ENCODE measurements around the gene CPEB4. TPM values are rescaled to one million over a fixed set of nuclear protein-coding genes. Genes with fewer than 3 reads are reported as not detected.
A peak's percentile ranks its signal among the peaks of the same experiment; 100 is the strongest.

The CPEB4 gene
- total RNA-seq, 1 experiment from 2014 or later: 8.3 TPM

DNA sequence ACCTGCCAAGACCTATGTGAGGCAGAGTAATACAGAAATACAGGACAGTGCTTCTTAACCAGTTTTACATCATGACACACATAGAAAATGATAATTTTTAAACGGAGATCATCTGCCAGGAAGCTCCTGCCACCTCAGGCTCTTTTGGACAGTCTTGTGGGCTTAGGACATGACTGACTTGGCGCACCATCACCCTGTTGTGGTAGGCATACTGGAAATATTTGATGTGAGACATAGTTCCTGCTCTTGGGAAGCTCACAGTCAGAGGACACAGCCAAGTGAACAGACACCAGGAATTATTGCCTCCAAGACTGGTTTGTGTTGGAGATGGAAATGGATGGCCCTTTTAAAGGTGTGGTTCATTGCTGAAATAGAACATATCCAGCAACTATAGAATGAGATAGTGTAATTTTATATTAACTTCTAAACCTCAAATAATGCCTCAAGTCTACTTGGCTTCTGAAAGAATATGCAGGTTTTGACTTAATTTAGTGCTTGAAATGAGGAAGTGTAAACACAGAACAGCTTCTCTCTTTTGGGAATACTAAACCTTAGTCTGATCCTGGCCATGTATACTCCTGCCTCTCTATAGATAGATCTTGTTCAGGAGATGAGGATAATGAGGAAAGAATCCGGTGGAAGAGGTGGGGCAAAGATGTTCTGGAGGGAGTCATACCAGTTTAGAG, 19.7 kb downstream of the CPEB4 start:
- Histone ChIP-seq H3K36me3 (replicated peaks; ENCODE audit: control insufficient read depth, insufficient read depth, low read length) (no peaks in the 10 kb centered on the region), H3K4me3 (ENCODE audit: insufficient read depth, low read depth, low read length) (no peak overlapping the region), H3K27me3 (ENCODE audit: control insufficient read depth, insufficient read depth, low read length) (no peaks in the 10 kb centered on the region)
- no peak for DNase-seq

DNA sequence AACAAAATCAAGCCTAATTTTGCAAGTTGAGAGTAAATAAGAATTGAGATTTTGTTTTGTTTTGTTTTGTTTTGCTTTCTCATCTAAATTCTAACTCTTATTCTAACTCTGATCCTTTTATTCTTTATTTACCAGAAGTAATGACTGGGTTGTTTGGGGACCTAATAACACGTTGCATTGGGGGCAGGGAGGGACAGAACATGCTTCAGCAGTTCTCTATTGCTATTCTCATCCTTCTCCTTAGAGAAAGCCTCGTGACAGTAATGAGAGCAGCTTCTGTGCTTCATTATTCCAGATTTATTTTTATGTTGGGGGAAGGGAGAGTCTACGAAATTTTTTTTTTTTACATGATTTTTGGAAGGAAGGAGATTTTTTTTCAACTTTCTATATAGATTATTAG, 21.1 kb downstream of the CPEB4 start:
- no peak for DNase-seq
- H3K36me3 ChIP-seq (replicated peaks; ENCODE audit: control insufficient read depth, insufficient read depth, low read length): no peaks in the 10 kb centered on the region
- H3K4me3 ChIP-seq (ENCODE audit: insufficient read depth, low read depth, low read length): no peak overlapping the region
- no peaks in the 10 kb centered on the region for H3K27me3 ChIP-seq (ENCODE audit: control insufficient read depth, insufficient read depth, low read length)

DNA sequence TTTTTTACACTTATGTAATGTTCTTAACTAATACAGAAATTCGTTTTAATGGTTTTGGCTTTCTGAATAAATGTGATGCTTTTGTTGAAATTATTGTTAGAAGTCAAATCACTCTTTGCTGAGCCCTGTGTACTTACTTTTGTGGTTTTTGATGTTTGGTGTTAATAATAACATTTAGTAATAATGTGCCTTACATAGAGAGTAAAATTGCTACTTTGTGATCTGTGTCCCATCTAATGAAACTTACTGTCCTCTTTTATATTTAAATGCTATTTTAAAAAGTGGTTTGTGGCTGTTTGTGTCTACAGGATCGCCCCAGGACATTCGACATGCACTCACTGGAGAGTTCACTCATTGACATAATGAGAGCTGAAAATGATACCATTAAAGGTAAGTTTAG, 22.1 kb downstream of the CPEB4 start:
- H3K36me3 ChIP-seq (replicated peaks; ENCODE audit: control insufficient read depth, insufficient read depth, low read length): no peaks in the 10 kb centered on the region
- DNase-seq: no peak
- no peaks in the 10 kb centered on the region for H3K27me3 ChIP-seq (ENCODE audit: control insufficient read depth, insufficient read depth, low read length)
- H3K4me3 ChIP-seq (ENCODE audit: insufficient read depth, low read depth, low read length): no peak overlapping the region

DNA sequence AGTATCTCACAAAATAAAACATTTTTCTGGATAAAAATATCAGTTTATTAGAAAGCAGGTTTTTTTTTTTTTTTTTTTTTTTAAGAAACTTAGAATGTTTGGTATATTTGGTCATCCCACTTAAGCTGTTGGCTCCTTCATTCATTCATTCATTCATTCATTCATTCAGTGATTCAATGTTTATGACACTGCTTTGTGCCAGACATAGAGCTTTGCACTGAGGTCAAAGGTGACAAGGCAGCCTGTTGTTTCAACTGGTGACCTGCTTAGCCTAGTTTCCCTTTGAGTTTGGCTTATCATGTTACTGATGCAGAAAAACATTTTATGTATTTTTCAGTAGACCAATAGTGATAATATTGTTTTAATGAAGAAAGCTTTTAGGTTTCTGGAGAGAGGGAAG, 23.5 kb downstream of the CPEB4 start:
- Histone ChIP-seq H3K27me3 (ENCODE audit: control insufficient read depth, insufficient read depth, low read length) (no peaks in the 10 kb centered on the region), H3K4me3 (ENCODE audit: insufficient read depth, low read depth, low read length) (no peak overlapping the region), H3K36me3 (replicated peaks; ENCODE audit: control insufficient read depth, insufficient read depth, low read length) (no peaks in the 10 kb centered on the region)
- DNase-seq: no peak

DNA sequence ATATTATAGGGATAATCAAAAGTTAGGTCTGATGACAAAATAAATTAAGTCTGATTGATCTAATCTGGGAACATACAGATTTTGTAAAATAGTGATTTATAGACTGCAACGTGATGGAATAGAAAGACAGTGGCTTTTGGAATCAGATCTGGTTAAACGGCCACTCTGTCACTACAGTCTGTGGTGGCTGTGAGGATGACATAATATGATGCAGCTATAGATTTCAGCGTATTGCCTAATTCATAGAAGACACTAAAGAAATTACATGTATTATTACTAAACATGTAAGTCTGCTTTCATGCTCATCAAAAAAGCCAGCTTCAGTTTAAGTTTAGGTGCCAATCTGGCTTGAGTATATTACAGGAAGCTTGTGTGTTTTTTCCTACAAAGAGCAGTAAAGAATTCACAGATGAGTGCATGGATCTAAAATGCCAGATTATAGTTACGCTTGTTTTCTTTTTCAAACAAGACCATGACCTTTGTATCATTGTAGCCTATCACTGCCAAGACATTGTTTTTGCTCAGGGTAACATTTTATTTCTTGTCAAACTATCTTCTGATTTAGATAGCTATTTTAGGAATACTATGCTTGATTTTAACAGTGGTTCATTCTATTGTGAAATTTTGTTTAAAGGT, 25.7 kb downstream of the CPEB4 start:
- no peak overlapping the region for H3K4me3 ChIP-seq (ENCODE audit: insufficient read depth, low read depth, low read length)
- no peak for DNase-seq
- no peaks in the 10 kb centered on the region for H3K36me3 ChIP-seq (replicated peaks; ENCODE audit: control insufficient read depth, insufficient read depth, low read length)
- no peaks in the 10 kb centered on the region for H3K27me3 ChIP-seq (ENCODE audit: control insufficient read depth, insufficient read depth, low read length)

DNA sequence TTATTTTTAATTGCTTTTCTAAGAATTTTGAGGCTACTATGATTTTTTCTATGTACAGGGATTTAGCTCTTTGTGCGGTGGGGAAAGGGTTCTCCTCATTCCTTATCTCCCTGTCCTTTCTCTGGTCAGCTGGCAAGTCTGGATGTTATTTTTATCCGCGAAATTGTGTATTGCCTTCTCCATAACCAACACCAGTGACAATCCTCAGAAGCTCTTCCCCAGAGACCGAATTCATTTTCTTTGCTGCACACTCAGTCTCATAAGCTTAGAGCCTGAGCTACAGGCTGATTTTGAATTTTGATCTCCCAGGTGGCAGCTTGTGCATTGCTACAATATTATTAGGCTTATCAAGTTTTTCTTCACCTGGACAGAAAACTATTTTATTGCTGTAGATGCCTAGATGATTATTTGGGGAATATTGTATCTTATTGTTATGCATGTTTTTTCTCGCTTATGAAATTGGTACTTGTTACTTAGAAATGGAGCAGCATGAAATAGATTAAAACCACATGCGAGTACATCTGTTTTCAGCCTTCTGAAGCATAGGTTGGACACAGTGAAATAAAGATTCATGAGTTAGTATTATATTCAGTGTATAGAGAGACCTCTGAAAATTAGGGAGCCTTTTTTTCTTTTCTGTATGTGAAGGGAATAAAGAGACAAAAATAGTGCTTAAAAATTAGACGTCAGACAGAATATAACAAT, 27.3 kb downstream of the CPEB4 start:
- Histone ChIP-seq H3K27me3 (ENCODE audit: control insufficient read depth, insufficient read depth, low read length) (no peaks in the 10 kb centered on the region), H3K36me3 (replicated peaks; ENCODE audit: control insufficient read depth, insufficient read depth, low read length) (no peaks in the 10 kb centered on the region), H3K4me3 (ENCODE audit: insufficient read depth, low read depth, low read length) (no peak overlapping the region)
- DNase-seq: no peak

DNA sequence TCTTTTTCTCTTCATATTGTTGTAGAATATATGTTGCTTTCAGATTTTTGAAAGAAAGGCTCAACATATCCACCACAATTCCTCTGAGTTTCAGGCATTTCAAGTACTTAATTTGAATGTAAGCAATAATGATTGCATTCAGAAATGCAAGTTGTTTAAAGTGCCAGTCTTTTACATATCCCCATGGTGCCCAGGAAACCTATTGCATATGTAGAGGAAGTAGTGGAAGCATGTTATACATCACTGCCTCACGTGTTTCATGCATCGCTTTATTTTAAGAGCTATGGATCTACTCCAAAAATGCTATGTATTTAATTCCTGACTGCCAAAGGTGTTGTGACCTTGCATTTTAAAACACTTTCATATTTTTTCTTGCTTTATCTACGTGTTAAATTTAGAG, 28.1 kb downstream of the CPEB4 start:
- H3K4me3 ChIP-seq (ENCODE audit: insufficient read depth, low read depth, low read length): no peak overlapping the region
- peak; percentile 20 for DNase-seq
- no peaks in the 10 kb centered on the region for H3K36me3 ChIP-seq (replicated peaks; ENCODE audit: control insufficient read depth, insufficient read depth, low read length)
- H3K27me3 ChIP-seq (ENCODE audit: control insufficient read depth, insufficient read depth, low read length): no peaks in the 10 kb centered on the region

DNA sequence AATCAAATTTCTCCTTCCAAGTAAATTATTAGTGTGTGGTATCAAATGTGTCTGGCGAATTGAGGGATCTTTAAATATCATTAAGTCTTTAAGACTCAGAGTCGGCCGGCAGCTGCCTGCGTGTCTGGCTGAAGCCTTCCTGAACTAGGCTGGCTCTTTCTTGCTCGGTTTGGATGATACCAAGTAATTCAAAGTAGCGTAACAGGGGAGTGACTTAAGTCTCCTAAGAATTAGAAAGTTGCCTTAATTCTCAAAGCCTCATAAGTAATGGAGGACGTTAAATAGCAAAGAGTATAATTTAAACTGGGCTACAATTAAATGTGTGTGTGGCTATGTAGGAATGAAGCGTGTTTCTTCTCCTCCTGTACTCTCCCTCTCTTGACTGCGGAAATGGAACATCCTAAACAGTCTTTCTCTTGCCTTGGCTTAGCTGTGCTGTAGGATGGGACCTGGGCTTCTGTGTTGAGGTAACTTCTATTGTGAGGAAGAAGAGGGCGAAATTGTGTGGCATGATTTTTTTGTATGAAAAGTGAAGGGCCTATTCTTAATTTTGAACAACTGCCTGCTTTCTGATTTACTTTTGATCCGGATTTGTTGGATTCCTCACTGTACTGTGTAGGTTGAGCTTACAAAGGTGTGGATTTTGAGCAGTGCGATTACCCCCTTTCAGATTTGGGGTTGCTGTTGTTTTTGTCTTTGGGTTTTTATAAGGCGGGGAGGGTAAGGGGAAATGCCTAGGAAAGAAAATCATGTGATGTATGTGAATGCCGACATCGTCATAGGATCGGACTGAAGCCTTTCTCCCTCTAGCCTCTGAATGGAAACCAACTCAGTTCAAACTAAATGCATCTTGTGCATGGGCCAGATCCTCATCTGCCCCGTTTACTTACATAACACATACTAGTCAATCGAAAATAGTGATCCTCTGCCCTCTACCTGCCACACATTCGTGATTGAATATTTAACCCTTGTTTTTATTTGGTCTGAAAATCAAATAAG, 29.9 kb downstream of the CPEB4 start:
- H3K4me3 ChIP-seq (ENCODE audit: insufficient read depth, low read depth, low read length): peak overlapping the region; percentile 55
- no peaks in the 10 kb centered on the region for H3K36me3 ChIP-seq (replicated peaks; ENCODE audit: control insufficient read depth, insufficient read depth, low read length)
- DNase-seq: peak; percentile 35
- H3K27me3 ChIP-seq (ENCODE audit: control insufficient read depth, insufficient read depth, low read length): no peaks in the 10 kb centered on the region

DNA sequence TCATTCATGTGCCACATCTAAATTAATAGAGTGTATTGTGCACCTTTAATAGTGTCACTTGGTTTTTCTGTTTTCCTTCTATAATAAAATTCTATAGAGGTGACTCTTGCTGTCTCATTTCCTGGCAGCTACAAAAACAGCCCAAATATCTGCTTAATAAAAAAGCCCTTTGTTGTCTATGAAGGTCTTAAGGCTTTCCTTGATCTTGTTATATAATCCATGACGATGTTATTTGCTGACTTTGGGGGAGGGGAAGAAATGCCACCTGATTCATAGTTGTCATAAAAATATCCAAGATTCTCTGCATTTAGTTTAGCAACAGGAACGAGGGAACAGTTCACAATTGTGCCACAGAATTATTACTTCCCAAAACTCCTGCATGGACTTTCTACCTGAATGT, 31.3 kb downstream of the CPEB4 start:
- H3K27me3 ChIP-seq (ENCODE audit: control insufficient read depth, insufficient read depth, low read length): no peaks in the 10 kb centered on the region
- no peaks in the 10 kb centered on the region for H3K36me3 ChIP-seq (replicated peaks; ENCODE audit: control insufficient read depth, insufficient read depth, low read length)
- no peak for DNase-seq
- no peak overlapping the region for H3K4me3 ChIP-seq (ENCODE audit: insufficient read depth, low read depth, low read length)

DNA sequence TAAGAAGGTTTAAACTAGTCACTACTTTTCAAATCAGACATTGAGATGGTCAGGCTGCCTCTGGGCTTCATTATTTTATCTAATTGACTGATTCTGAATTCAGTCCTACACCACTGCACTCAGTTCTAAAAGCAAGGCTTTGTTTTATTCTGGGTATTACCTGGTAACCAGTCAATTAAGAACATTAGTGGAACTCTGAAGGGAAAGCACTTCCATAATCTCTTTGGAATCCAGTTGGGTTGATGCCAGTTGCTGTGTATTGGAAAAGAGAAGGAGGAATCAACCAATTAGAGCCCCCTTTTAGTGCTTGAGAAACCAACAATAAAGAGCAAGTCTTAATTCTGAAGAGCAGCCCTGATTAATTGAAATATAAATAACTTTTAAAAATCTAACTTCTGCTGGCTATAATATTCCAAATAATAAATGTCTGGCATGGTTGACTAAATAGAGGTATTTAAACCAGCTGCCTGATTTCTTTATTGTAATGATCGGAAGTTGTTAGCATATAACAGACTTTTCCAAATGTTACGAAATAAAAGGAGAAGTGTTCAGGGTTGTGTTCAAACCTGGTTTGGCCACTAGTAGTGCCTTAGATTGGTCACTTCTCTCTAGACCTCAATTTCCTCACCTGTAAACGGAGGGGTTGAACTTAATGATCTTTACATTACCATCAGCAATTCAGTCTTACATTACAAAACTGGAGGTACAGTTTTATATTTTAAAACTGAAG, 32.0 kb downstream of the CPEB4 start:
- Histone ChIP-seq H3K36me3 (replicated peaks; ENCODE audit: control insufficient read depth, insufficient read depth, low read length) (no peaks in the 10 kb centered on the region), H3K4me3 (ENCODE audit: insufficient read depth, low read depth, low read length) (no peak overlapping the region), H3K27me3 (ENCODE audit: control insufficient read depth, insufficient read depth, low read length) (no peaks in the 10 kb centered on the region)
- no peak for DNase-seq

DNA sequence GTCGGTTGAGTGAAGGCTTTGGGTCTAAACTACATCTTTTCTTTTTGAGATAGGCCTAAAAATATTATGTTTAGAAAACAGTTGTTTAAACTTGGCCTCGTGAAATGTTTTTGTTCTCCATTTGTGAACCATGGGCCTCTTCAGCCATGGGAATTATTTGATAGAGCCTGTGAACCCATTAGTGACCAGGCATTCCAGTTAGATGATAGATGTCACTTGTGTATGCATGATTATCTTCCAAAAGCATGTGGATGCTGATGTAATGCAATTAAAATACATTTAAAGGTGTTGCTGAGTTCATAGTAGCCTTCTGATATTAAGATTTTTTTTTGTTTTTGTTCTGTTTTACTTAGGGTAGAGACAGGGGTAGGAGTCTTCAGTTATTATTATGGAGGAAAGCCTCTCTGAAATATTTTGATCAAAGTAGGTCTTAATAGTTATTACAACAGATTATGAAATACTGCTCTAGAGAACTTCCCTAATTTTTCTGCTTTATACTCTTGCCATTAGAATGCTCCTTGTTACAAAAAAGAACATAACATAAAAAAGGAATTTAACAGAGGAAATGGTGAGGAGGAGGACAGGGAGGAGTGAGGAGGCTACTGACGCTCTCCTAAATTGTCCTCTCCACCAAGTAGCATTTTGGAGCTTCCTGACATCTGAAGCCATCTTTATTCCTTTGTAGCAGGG, 32.9 kb downstream of the CPEB4 start:
- Histone ChIP-seq H3K27me3 (ENCODE audit: control insufficient read depth, insufficient read depth, low read length) (no peaks in the 10 kb centered on the region), H3K4me3 (ENCODE audit: insufficient read depth, low read depth, low read length) (no peak overlapping the region), H3K36me3 (replicated peaks; ENCODE audit: control insufficient read depth, insufficient read depth, low read length) (no peaks in the 10 kb centered on the region)
- DNase-seq: no peak

DNA sequence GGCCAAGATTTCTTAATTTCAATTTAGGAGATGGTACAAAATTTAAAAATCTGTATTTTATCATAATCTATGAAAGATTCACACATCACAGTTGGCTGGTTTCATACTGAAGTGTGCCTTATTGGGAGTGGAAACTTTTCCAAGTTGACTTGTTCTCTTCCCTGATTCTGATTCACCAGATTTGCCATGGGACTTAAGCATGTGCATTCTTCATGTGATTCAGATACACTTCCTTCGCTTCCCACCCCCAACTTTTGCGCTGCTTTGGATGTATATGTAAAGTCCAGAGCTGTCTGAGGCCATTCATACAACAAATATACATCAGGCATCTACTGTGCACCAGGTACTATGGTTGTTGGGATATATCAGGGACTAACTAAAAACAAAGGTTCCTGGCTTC, 34.4 kb downstream of the CPEB4 start:
- Histone ChIP-seq H3K4me3 (ENCODE audit: insufficient read depth, low read depth, low read length) (no peak overlapping the region), H3K36me3 (replicated peaks; ENCODE audit: control insufficient read depth, insufficient read depth, low read length) (no peaks in the 10 kb centered on the region), H3K27me3 (ENCODE audit: control insufficient read depth, insufficient read depth, low read length) (no peaks in the 10 kb centered on the region)
- no peak for DNase-seq

DNA sequence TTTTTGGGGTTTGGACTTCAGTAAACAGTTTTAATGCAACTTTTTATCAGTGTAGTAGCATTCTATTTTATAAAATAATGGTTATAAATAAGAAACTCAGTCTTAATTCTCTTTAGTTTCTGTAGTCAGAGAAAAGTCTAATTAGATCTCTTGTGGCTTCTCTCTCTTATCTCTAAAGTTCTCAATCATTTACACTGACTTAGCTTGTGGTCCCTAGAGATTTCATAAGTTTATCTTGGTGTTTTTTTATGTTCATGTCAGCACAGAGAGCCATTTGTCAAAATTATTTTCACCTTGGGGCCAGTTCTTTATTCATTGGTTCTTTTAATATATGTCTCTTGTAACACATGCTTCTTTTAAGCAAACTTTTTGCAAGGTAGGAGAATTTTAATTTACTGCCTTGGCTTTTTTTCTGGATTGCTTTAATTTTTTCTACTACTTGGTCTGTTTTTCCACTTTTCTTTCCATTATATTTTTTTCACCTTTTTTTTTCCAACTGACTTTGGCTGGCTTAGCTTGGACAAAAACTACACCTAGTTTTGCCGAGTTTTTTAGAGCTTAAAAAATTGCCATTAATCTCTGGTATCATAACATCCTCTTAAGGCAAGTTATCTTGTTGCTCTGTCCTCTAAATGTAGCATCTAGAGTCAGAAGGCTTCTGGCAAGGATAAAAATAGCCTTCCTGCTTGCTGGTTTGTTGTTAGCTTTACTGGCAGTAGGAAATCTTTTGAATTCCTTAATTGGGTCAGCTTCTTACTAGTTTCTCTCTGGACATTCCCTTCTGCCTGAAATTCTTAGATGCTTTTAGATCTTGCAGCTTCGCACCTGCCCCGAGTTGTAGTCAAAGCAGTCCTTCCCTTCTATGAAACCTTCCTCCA, 35.3 kb downstream of the CPEB4 start:
- no peak overlapping the region for H3K4me3 ChIP-seq (ENCODE audit: insufficient read depth, low read depth, low read length)
- no peaks in the 10 kb centered on the region for H3K36me3 ChIP-seq (replicated peaks; ENCODE audit: control insufficient read depth, insufficient read depth, low read length)
- DNase-seq: no peak
- no peaks in the 10 kb centered on the region for H3K27me3 ChIP-seq (ENCODE audit: control insufficient read depth, insufficient read depth, low read length)
